Activated naive CD8-positive, alpha-beta T cell treated with anti-CD3 and anti-CD28 coated beads, Interleukin-2, amount 50 U/mL, for 16 hours (primary cell): Measurements from ENCODE around the gene MTX1.
A peak's percentile ranks its signal among the peaks of the same experiment; 100 is the strongest.
"Not testable (repeated sequence)": the region's sequence is repeated elsewhere in the genome, so short reads cannot be mapped to it uniquely, and the experiment has no call there.

ENCODE experiments used
- DNase-seq: peaks from one replicate; pipeline ENCODE4 v3.0.0-alpha.2; 2020; ENCODE audit warnings: low read depth, low spot score

Gene MTX1

DNA sequence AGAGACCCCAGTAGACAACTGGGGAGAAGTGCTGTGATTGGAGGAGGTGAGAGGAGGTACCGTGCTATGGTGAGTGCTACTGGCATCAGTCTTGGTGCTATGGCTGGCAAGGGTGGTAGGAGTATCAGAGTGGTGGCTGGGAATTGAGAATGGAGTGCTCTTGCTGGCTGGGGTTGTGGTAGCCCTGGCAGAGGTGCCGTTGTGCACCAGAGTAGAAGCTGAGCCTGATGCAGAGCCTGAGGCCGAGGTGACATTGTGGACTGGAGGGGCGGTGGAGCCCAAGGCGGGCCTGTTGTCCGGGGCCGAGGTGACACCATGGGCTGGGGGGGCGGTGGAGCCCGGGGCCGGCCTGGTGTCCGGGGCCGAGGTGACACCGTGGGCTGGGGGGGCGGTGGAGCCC lies 20.2 kb upstream of the MTX1 start:
- DNase-seq: no peak

DNA sequence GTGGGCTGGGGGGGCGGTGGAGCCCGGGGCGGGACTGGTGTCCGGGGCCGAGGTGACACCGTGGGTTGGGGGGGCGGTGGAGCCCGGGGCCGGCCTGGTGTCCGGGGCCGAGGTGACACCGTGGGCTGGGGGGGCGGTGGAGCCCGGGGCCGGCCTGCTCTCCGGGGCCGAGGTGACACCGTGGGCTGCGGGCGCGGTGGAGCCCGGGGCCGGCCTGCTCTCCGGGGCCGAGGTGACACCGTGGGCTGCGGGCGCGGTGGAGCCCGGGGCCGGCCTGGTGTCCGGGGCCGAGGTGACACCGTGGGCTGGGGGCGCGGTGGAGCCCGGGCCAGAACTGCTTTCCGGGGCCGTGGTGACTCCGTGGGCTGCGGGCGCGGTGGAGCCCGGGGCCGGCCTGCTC lies 18.6 kb upstream of the MTX1 start:
- DNase-seq: not testable (repeated sequence)

DNA sequence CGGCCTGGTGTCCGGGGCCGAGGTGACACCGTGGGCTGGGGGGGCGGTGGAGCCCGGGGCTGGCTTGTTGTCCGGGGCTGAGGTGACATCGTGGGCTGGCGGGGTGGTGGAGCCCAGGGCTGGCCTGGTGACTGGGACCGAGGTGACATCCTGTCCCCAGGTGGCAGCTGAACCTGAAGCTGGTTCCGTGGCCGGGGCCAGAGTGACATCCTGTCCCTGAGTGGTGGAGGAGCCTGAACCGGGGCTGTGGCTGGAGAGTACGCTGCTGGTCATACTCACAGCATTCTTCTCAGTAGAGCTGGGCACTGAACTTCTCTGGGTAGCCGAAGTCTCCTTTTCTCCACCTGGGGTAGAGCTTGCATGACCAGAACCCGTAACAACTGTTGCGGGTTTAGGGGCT lies 16.6 kb upstream of the MTX1 start:
- no peak for DNase-seq

DNA sequence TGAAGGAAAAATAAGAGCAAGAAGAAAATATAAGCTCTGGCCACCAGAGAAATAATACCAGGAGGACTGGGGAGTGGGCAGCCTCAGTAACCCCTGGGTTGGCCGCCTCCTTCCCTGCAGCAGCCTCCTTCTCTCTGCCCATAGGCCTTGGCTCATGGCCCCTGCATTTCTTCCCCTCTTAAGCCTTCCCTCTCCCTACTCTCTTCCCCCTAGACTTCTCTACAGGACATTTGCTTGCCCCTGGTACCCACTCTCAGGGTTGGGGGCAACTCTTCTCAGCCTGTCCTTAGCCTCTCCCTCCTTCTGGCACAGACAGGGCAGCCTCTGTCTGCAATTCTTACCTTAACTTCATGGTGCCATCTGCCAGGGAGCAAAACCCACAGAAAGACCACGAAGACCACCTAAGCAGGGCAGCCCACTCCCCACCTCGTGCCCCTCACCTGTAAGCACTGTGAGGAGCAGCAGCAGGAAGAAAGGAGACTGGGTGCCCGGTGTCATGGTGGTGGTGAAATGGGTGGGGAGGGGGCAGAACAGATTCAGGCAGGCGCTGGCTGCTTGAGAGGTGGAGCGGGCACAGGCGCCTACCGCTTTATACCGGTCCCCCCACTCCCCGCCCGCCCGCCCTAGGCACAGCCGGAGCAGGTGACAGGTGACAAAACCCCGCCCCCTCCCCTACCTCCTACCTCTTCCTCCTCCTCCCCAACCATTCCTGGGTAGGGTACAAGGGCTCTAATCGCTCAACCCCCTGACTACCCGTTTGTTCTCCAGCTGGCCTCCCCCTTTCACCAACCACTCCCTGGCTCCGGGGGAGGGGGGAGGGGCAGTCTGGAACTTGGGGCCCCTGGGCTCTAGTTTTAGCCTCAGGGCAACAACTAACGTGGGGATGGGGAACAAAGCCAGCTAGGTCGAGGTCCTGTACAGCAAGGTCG lies 15.9 kb upstream of the MTX1 start:
- no peak for DNase-seq

DNA sequence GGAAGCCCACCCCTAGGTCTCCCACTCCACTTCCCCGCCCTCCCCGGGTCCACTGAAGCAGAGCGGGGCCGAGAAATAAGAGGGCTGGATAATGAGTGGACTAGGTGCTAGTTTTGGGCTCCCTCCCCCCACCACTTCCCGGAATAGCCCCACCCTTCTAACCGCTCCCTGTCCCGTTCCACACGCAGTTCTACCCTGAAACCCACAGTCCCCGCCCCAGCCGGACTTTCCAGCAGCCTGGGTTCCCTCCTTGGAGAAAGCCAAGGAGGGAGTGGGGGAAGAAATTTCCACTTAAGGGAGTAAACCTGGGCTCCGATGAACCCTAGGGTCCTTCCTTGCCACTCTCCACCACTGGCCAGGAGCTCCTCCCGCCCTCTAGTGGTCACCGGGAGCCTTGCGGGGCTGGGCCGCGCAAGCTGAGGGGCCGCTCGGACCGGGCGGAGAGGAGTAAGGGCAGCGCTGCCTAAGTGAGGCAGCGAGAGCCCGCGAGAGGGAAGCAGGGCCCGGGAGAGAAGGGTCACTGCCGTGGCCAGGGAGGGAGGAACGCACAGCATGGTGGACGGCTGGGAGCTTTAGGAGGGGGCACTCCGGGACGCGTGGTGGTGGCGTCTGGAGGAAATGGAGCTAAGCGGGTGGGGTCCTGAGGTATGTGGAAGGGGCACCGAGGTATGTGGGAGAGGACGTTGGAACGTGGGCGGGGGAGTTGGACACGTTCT lies 15.1 kb upstream of the MTX1 start:
- no peak for DNase-seq

DNA sequence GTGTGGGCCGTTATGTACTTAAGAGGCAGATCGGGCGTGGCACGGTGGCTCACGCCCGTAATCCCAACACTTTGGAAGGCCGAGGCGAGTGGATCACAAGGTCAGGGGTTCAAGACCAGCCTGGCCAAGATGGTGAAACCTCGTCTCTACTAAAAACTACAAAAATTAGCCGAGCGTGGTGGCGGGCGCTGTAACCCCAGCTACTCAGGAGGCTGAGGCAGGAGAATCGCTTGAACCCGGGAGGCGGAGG lies 14.6 kb upstream of the MTX1 start:
- not testable (repeated sequence) for DNase-seq

DNA sequence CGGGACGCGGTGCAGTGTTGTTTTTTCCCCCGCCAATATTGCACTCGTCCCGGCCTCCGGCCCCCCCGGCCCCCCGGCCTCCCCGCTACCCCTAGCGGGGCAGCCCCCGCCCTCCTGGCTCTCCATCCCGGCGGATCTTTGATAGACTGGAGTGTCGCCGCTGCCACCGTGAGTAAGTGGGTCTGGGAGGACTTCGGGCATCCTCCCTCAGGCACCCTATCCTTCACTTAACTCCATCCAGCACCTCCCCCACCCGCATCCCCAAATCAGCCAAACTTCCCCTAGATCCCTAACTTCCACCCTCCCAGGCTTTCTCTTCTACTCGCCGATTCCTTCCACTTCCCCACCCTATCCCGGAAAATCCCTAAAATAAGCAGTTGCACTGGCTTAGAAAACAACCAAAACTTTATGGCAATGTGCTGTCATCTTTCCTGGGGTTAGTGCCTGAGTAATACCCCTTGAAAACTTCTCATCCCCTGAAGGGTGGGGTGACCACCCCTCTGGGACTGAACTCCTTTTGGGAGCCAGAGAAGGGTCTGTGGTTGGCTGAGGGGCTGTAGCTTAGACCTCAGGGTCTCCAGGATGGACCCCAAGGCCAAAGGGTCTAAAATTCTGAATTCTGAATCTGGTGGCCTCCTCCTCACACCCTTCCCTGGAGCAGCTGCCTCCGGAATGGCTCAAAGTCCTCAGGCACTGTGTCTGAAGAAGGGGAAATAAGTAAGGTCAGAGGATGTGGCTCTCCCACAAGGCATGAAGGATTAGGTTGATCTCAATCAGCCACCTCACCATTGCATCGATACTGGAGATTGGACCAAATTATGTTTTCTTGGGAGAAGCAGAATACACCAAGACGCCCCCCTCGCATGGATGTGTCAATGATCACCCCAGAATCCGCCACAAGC lies 13.0 kb upstream of the MTX1 start:
- no peak for DNase-seq

DNA sequence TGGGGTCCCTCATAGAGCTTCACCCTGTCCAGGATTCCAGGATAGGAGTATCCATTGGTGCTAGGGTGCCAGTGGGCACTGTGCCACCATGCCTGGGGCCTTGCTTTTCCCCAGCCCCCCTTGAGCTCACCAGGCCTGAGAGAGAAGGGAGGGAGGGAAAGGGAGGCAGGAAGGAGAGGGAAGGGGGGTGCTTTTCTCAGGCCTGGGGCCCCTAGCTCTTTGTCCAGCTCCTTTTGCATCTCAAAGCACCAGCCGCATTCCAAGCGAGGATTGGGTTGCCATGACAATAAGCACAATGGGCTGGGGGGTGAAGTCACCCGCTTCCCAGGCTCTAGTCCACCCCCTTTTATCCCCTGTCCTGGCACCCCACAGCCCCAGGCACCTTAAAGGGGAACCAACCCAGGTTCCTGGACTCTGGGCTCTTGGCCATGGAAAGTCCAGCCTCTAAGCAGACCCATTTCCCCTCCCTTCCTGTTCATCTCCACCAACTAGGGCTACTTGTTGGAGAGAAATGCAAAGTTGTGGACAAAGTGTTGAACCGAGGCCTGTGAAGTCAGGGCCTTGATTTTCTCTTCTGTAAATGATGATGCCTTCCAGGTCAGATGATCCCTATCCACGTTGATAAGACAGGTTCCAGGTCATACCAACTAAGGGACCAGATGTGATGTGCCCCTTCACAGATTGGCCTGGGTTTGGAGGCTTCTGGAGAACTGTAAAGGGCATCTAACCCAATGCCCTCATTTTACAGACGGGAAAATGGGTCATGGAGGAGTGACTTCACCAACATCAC lies 12.2 kb upstream of the MTX1 start:
- DNase-seq: no peak

DNA sequence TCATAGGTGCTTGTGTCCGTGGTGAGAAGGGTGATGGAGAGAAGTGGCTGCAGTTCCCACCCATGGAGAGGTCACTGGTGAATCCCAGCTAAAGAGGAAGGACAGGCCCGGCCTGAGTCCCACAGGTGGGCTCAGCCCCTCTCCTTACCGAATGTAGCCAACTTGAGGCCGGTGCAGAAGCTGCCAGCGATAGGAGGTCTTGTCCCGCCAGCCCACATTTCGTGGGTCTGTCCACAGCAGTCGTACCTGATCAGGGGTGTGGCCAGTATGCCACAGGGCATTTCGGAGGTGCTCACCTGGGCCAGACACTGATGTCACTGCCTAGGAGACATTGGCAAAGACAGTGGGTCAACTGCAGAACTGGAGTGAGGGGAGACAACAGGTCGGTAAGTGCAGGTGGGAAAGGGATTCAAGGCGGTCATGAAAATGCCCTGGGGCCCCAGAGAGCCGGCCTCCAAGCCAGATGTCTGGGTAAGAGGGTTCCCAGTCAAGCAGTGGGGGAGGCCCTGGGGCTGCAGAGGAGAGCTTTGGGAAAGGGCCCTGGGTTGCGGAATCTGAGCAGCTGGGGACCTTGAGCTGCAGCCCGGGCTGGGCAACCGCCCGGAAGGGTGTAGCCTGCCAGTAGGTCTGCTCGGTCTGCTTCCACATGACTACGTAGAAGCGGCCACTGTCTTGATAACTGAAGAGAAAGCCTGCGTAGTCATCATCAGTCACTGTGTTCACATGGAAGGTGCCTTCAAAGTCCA lies 11.4 kb upstream of the MTX1 start:
- no peak for DNase-seq

DNA sequence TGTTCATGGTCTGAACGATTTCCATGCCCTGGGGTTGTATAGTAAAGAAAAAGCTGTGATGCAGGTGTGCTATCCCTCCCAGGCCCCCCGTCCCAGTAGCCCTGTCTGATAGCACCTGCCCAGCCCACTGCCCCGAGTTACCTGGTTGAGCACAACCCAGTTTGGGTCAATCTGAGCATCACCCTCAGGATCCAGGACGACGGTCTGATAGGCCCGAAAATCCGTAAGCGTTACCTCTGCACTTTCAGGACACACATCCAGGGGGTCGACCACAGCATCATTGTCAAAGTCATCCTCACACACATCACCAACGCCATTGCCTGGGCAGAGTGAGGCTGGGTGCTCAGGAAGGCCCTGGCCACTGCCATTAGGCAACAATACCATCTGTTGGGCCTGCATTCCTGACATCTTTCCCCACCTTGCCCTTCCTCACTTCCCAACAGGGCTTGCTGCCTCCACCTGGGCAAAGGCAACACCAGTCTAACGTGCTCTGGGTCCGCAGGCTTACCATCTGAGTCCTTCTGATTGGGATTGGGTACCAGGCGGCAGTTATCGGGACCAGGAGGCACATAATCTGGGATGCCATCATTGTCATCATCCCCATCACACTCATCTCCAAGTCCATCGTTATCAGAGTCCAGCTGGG lies 10.5 kb upstream of the MTX1 start:
- no peak for DNase-seq

DNA sequence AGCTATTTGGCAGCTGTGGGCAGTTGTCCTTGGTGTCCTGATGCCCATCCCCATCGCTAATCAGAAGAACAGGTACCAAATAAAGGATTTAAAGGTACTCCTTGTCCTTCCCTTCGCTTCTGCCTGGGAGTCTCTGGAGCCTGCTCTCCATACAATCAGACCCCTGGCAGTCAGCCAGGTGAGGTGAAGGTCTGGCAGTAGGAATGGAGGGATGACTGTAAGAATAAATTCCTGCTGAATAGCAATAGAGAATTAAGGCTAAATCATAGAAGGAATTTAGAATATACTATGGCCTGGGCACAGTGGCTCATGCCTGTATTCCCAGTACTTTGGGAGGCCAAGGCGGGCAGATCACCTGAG lies 10.0 kb upstream of the MTX1 start:
- no peak for DNase-seq

DNA sequence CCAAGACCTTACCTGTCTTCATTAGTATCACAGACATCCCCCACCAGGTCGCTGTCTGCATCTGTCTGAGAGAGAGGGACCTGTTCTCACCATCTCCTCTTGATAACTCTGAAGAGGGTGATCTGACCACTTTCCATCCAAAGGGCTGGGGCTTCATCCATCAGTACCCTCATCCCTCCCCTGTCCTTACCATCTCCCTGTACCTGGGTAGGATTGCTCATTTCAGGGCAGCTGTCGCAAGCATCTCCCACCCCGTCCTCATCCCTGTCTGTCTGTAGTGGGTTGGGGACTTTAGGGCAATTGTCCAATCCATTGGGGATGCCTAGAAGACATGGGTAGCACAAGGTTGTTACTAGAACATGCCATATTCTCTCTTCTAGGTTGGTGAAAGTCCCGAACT lies 8.7 kb upstream of the MTX1 start:
- DNase-seq: no peak

DNA sequence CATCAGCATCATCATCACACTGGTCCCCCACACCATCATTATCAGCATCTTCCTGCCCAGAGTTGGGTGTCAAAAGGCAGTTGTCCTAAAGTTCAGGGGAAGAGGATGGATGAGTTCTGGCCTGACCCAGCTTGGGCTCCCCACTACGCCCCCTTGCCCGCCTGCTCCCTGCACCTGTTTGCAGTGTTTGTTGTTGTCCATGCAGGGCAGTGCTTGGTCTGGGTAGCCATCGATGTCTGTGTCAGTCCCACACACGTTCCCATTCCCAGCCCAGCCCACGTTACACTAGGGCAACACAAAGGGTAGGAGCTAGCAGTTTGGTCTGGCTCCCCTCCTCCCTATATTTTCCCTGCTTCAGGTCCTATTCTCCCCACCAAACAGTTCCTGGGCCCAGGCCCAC lies 7.6 kb upstream of the MTX1 start:
- no peak for DNase-seq

DNA sequence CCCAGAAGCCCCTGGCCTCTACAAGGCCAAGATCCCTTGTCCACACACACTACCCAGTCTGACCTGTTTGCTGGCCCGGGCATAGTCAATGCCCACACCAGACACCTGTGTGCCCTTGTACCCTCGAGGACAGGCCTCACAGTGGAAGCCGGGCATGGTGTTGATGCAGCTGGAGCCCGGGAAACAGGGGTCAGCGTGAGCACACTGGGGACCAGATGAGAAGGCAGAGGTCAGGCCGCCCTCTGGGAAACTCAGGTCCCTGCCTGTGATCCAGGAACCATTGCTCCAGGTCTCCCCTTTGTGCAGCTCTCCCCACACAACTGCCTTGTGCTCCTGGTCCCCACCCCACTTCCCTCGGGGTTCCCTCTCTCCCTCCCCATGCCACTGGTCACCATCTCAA lies 6.3 kb upstream of the MTX1 start:
- DNase-seq: no peak

DNA sequence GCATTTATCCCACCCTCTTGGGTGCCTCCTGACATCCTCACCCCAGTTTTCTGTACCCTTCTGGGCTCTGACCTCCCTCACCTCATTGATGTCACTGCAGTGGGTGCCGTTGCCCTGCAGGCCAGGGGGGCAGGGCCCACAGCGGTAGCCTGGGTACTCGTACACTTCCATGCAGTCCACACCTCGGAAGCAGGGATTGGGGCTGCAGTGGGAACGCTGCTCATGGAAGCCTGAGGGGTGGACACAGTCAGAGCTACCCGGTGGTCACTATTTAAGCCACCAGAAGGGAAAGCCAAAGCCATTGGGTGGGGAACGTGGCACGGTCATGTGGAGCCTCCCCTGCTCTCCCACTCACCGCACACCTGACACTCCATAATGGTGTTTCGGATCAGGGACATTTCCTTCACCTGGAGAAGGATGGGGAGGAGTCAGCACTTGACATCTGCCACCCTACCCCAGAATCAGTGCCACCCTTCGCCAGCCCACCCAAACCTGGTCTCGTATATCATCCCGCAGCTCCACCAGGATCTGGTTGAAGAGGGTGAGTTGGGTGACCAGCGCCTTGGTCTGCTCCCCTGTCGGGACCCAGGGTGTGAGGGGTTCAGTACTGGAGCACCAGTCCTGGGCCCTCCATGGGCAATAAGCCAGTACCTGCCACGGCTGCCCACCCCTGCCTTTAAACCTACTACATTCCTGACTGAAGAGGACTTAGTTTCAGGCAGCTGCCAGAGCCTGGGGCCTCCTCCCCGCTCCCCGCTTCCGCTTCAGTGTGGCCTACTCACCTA lies 5.6 kb upstream of the MTX1 start:
- no peak for DNase-seq

DNA sequence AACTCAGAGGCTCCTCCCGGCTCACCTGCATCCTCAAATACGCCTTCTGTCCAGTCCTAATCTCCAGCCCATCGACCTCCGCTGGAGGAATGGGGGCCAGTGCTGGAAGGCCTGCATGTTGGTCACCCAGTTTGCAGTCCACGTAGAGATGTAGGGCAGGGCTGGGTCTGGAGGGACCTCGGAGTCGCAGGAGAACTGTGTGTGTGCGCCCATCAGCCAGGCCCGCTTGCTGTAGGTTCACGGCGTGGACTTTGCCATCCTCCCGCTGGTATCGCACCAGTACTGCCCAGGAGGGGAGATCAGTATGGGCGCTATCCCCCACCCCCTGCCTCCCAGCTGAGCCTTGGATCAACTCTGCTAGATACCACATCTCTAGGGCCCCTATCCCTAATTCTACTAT lies 3.5 kb upstream of the MTX1 start:
- DNase-seq: no peak

DNA sequence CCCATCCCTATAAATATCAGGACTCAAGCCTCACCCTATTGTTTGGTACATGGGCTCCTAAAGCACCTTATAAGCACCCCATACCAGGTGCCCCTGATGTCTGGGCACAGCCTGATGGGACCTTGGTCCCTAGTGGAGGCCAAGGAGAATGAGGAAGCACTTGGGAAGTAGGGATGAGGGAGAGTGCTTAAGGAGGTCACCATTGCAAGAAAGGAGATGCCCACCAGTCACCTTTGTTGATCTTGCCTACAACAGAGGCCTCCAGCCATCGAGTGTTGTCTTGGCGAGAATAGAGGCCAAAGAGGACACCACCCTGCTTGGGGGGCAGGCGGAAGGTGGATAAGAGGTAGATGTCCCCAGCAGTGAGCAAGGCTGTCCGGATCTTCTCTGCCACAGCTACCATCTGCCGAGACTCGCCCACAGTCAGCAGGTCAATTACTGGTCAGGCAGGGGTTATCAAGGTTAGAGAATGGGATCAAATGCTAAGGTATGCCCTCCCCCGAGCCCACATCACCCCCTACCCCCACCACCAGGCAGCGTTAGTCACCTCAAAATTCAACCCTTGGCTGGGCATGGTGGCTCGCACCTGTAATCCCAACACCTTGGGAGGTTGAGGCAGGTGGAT lies 2.4 kb upstream of the MTX1 start:
- no peak for DNase-seq

DNA sequence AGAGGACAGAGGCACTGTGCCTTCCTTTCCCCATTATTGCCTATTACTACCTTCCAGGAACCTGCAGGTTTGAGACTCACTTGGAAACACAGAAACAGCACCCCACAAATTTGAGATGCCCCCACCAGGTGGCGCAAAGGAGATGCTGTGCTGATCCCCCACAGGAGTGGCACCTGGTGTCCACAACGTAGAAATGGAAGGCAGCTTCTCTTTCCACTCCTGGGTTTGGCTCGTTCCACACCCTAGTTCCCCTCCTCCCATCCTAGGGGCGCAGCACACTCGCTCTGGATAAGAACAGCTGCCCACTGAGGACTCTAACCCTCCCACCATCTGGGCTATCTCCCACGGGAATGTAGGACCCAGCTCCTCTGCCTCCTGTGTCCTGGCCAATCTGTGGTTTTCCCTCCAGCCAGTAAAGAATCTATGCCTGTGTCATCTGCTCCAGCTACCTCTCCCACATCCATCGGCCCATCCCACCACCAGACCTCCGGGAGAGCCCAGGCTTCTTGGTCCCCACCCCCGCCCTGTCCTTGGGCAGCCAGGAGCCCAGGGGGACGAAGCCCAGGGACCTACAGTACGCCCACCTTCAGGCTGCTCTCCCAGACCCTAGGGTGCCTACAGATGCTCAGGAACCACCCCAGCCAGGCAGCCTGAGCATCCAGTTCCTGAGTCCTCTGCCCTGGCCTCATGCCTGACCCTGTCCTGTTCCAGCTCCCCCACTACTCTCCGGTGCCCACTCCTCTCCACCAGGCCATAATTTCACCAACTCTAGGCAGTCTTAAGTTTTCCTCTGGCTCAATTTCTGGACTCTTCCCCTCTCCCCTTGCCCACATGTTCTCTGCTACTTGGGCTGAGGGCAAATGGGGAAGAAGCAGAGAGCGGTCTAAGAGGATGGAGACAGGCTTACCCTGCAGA lies 1.3 kb upstream of the MTX1 start:
- DNase-seq: peak; percentile 86
